DMS79 treated with DMSO at 0.1 percent for 48 hours (cell line): ENCODE data around the gene TSPAN33.
"Not testable (repeated sequence)": the region's sequence is repeated elsewhere in the genome, so short reads cannot be mapped to it uniquely, and the experiment has no call there.

Source experiments
- DNase-seq: peaks from one replicate; lab custom pipeline; 2025; lab: John Stamatoyannopoulos, UW

TSPAN33 gene

GRCh38 chr7:129170441-129171021, 26.0 kb downstream of the TSPAN33 start:
- no peak for DNase-seq

- DNase-seq: not testable (repeated sequence)
Observed at GRCh38 chr7:129173861-129174260, 29.4 kb downstream of the TSPAN33 start.

GRCh38 chr7:129176916-129177710, 32.6 kb downstream of the TSPAN33 start:
- no peak for DNase-seq

- no peak for DNase-seq
Observed at GRCh38 chr7:129184981-129185670, 40.6 kb downstream of the TSPAN33 start.

GRCh38 chr7:129186749-129187260, 42.3 kb downstream of the TSPAN33 start:
- no peak for DNase-seq

- no peak for DNase-seq
Observed at GRCh38 chr7:129187681-129188371, 43.3 kb downstream of the TSPAN33 start.

GRCh38 chr7:129188372-129188891, 43.9 kb downstream of the TSPAN33 start, which contains the start of gene SMO:
SMO (plus strand) TSS chr7:129188633; CDS start chr7:129189152, 519 bp downstream.
- peak; percentile 57 for DNase-seq

- no peak for DNase-seq
Observed at GRCh38 chr7:129188892-129189660, 44.6 kb downstream of the TSPAN33 start.

GRCh38 chr7:129189661-129190310, 45.3 kb downstream of the TSPAN33 start:
- DNase-seq: no peak

GRCh38 chr7:129191272-129191671, 46.8 kb downstream of the TSPAN33 start:
- DNase-seq: no peak

- no peak for DNase-seq
Observed at GRCh38 chr7:129193892-129194291, 49.4 kb downstream of the TSPAN33 start.

GRCh38 chr7:129197771-129198170, 53.3 kb downstream of the TSPAN33 start:
- DNase-seq: no peak

- DNase-seq: no peak
Observed at GRCh38 chr7:129199406-129199805, 54.9 kb downstream of the TSPAN33 start.

GRCh38 chr7:129202058-129202777, 57.7 kb downstream of the TSPAN33 start:
- no peak for DNase-seq

- DNase-seq: no peak
Observed at GRCh38 chr7:129203050-129203741, 58.7 kb downstream of the TSPAN33 start.

GRCh38 chr7:129205126-129205818, 60.8 kb downstream of the TSPAN33 start:
- no peak for DNase-seq

- no peak for DNase-seq
Observed at GRCh38 chr7:129205987-129206785, 61.7 kb downstream of the TSPAN33 start.

- no peak for DNase-seq
Observed at GRCh38 chr7:129208667-129209066, 64.2 kb downstream of the TSPAN33 start.
